RWPE1 (cell line): Measurements from ENCODE around the gene ORC5.

Source experiments
- CTCF ChIA-PET: fragments of 350-600 bp; sonication (Branson Sonifier 250); formaldehyde crosslinking; extraction: SDS; loops from one replicate; lab custom pipeline; 2021; lab: Yijun Ruan, JAX
- POLR2A ChIA-PET: fragments of 400-600 bp; formaldehyde crosslinking; extraction: SDS; loops from one replicate; lab custom pipeline; 2020; ENCODE audit warnings: antibody characterized with exemption; ENCODE audit not compliant: low non-redundant PET; lab: Yijun Ruan, JAX
- DNase-seq: peaks from one replicate; pipeline ENCODE4 v3.0.0; 2012; ENCODE audit warnings: low spot score
- H3K27ac ChIP-seq: fragments of 450-650 bp; 2 replicates; pipeline ENCODE4 v1.5.1; 2017
- TF ChIP-seq, protein P1 (sequence below): fragments of 450-650 bp; conservative IDR thresholded peaks from 2 replicates; pipeline ENCODE4 v1.5.1; 2017; ENCODE audit warnings: low read depth, mild to moderate bottlenecking

Gene ORC5

DNA sequence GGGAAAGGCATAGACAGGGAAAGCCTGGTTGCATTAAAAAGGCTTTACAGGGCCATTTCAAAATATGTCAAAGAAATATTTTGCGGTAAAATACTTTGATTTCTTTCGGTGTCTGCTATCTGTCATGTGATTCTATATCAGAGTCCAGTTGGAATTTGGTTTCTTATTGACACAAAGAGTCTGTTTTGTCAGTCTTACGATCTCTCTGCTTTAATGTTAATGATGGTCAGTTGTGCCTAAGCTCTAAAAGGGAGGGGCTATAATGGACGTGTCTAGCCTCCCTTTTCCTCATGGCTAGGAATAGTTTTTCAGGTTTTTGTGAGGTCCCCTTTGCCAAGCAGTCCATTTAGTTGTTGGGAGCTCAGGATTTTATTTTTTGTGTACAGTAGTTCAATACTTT, 31.5 kb downstream of the ORC5 start:
- CTCF ChIA-PET, result interaction anchor here (0.6 kb wide), 1 partner anchor 584 kb away, joined by 3 read pairs; no protein-coding TSS in a partner anchor
- no peak for DNase-seq
- H3K27ac ChIP-seq, result no peak overlapping the region
- POLR2A ChIA-PET, result no interaction called here
- TF ChIP-seq, protein P1, sequence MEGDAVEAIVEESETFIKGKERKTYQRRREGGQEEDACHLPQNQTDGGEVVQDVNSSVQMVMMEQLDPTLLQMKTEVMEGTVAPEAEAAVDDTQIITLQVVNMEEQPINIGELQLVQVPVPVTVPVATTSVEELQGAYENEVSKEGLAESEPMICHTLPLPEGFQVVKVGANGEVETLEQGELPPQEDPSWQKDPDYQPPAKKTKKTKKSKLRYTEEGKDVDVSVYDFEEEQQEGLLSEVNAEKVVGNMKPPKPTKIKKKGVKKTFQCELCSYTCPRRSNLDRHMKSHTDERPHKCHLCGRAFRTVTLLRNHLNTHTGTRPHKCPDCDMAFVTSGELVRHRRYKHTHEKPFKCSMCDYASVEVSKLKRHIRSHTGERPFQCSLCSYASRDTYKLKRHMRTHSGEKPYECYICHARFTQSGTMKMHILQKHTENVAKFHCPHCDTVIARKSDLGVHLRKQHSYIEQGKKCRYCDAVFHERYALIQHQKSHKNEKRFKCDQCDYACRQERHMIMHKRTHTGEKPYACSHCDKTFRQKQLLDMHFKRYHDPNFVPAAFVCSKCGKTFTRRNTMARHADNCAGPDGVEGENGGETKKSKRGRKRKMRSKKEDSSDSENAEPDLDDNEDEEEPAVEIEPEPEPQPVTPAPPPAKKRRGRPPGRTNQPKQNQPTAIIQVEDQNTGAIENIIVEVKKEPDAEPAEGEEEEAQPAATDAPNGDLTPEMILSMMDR, result no peak

DNA sequence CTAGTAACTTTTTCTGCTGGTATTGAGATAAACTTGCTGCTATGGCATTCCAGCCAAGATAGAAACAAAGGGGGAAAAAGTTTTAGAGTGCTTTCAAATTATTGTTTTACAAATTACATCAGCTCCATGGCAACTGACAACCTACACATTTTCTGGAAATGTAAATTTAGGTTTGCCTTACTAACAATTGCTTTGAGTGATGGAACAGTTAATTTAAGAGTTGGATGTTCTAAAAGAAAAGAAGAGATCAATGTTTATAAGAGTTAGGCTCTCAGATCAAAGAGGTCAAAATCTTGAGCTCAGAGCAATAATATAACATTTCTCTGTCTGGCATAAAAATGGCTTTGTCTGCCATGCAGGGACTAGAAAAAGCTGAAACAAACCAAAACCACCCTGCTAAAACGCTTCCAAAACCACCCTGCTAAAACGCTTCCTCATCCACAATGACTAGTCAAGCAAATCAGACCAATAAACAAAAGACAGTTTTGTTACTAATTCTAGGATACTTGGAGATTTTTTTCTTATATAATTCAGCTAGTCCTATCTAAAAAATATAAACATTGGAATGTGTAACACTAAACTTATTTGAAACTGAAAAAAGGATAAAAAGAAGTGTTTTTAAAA, 32.3 kb downstream of the ORC5 start:
- no peak overlapping the region for H3K27ac ChIP-seq
- DNase-seq, result no peak
- TF ChIP-seq, protein P1, result no peak
- POLR2A ChIA-PET, result no interaction called here
- CTCF ChIA-PET, result no interaction called here

DNA sequence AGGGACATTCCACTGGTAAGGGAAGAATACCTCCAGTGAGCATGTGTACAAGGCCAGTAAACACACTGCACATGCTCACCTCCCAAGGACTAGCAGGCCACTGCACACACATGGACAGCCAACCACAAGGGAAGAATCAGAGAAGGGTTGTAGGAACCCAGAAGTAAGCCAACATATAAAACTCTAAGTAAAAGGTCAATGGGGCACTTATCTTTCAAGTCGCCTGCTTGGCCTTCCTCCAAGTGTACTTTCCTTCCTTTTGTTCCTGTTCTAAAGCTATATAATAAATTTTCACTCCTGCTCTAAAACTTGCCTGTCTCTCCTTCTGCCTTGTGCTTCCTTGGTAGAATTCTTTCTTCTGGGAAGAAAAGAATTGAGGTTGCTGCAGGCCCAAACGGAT, 33.0 kb downstream of the ORC5 start:
- ChIA-PET POLR2A (no interaction called here), CTCF (no interaction called here)
- no peak for DNase-seq
- H3K27ac ChIP-seq, result no peak overlapping the region
- TF ChIP-seq, protein P1, result no peak

DNA sequence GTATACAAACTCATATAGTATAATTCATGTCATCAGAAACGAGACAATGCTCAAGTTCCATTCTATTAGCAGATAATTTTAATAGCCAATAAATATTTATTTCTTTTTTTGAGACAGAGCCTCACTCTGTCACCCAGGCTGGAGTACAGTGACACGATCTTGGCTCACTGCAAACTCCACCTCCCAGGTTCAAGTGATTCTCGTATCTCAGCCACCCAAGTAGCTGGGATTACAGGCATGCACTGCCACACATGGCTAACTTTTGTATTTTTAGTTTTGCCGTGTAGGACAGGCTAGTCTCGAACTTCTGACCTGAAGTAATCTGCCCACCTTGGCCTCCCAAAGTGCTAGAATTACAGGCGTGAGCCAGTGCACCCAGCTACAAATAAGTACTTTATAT, 45.7 kb downstream of the ORC5 start:
- TF ChIP-seq, protein P1, result no peak
- CTCF ChIA-PET, result no interaction called here
- H3K27ac ChIP-seq, result no peak overlapping the region
- DNase-seq, result no peak
- POLR2A ChIA-PET, result no interaction called here

DNA sequence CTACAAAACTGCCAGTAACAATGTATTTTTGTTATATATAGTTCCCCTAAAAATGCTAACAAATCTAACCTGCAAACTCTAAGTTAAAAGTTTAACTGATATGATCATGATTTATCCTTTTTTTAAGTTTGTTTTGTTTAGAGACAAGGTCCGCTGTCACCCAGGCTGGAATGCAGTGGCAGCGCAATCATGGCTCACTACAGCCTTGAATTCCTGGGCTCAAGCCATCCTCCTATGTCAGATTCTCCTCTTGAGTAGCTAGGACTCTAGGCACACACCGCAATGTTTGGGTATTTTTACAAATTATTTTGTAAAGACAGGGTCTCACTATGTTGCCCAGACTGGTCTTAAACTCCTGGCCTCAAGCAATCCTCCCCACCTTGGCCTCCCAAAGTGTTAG, 46.6 kb downstream of the ORC5 start:
- TF ChIP-seq, protein P1, result no peak
- H3K27ac ChIP-seq, result no peak overlapping the region
- no peak for DNase-seq
- ChIA-PET CTCF (no interaction called here), POLR2A (no interaction called here)

DNA sequence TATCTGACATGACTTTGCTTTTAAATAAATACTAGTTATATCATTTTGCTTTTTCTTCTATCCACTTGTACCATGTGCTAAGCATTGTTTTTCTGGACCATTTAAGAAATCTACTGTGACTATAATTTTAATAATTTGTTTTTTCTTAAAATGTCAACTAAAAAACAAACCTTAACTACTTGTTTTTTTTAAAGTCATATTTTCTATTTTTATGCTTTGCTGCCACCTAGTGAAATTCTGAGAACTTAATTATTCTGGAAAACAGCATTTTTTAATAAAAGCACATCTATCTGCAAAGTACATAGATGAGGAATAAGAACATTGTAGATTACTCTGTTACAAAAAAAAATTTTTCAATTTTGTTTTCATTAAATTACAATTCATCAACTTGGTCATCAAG, 47.4 kb downstream of the ORC5 start:
- ChIA-PET CTCF (no interaction called here), POLR2A (no interaction called here)
- TF ChIP-seq, protein P1, result peak; percentile 50
- DNase-seq, result no peak
- no peak overlapping the region for H3K27ac ChIP-seq
